DOHH2 (cell line): Measurements from ENCODE around the gene RALGAPB.

Experiments used
- H3F3A ChIP-seq: fragments of 200-600 bp; sonication (generic), shearing (Covaris generic); 2 replicates; pipeline ENCODE4 v1.6.0; 2016; ENCODE audit warnings: antibody characterized with exemption, mild to moderate bottlenecking; ENCODE audit not compliant: control insufficient read depth, insufficient read depth
- H3K27ac ChIP-seq: fragments of 200-600 bp; sonication (generic); 2 replicates; pipeline ENCODE4 v1.5.1; 2014; ENCODE audit warnings: low read depth, mild to moderate bottlenecking, low read length, moderate library complexity
- H3K27me3 ChIP-seq: fragments of 200-600 bp; sonication (generic); 2 replicates; pipeline ENCODE4 v1.6.1; 2014; ENCODE audit warnings: mild to moderate bottlenecking, low read length, mixed read lengths; ENCODE audit not compliant: control insufficient read depth
- H3K36me3 ChIP-seq: fragments of 200-600 bp; sonication (generic); 2 replicates; pipeline ENCODE4 v1.6.1; 2014; ENCODE audit warnings: mild to moderate bottlenecking, low read length, moderate library complexity, mixed read lengths; ENCODE audit not compliant: control insufficient read depth
- H3K4me1 ChIP-seq: fragments of 200-600 bp; sonication (generic); 2 replicates; pipeline ENCODE4 v1.6.1; 2014; ENCODE audit warnings: mild to moderate bottlenecking, low read length, mixed read lengths; ENCODE audit not compliant: control insufficient read depth
- H3K4me2 ChIP-seq: fragments of 200-600 bp; sonication (generic); 2 replicates; pipeline ENCODE4 v1.6.0; 2014; ENCODE audit warnings: mild to moderate bottlenecking, low read length, moderate library complexity
- H3K4me3 ChIP-seq: fragments of 200-600 bp; sonication (generic); 2 replicates; pipeline ENCODE4 v1.5.1; 2014; ENCODE audit warnings: mild to moderate bottlenecking, low read length, mixed read lengths
- H3K79me2 ChIP-seq: fragments of 200-600 bp; sonication (generic); 2 replicates; pipeline ENCODE4 v1.6.1; 2014; ENCODE audit warnings: mild to moderate bottlenecking, low read length, mixed read lengths; ENCODE audit not compliant: control insufficient read depth
- H3K9me2 ChIP-seq: fragments of 200-600 bp; sonication (generic); replicated peaks from 2 replicates; pipeline ENCODE4 v1.6.1; 2014; ENCODE audit warnings: mild to moderate bottlenecking, low read length, mixed read lengths; ENCODE audit not compliant: control insufficient read depth
- H3K9me3 ChIP-seq: fragments of 200-600 bp; sonication (generic); 2 replicates; pipeline ENCODE4 v1.6.1; 2014; ENCODE audit warnings: antibody characterized with exemption, low read length, mixed read lengths; ENCODE audit not compliant: control insufficient read depth, insufficient read depth
- H4K20me1 ChIP-seq: fragments of 200-600 bp; sonication (generic); 2 replicates; pipeline ENCODE4 v1.6.0; 2014; ENCODE audit warnings: low read depth, mild to moderate bottlenecking, antibody characterized with exemption, low read length, moderate library complexity; ENCODE audit not compliant: control insufficient read depth, insufficient read depth
- EZH2phosphoT487 ChIP-seq: fragments of 200-600 bp; sonication (generic); IDR thresholded peaks from 2 replicates; pipeline ENCODE4 v1.6.1; 2017; ENCODE audit warnings: borderline replicate concordance, mild to moderate bottlenecking, antibody characterized with exemption, low read length, moderate library complexity, mixed read lengths
- TF ChIP-seq, protein P1 (sequence below): fragments of 200-600 bp; sonication (generic); IDR thresholded peaks from one replicate; pipeline ENCODE4 v1.5.1; 2014; ENCODE audit warnings: antibody characterized with exemption, mild to moderate bottlenecking, low read depth, low read length; ENCODE audit not compliant: poor library complexity, severe bottlenecking

The RALGAPB gene

GRCh38 chr20:38603286-38603685 lies 130.6 kb downstream of the RALGAPB start:
- TF ChIP-seq EZH2phosphoT487, result no peak
- TF ChIP-seq, protein P1, sequence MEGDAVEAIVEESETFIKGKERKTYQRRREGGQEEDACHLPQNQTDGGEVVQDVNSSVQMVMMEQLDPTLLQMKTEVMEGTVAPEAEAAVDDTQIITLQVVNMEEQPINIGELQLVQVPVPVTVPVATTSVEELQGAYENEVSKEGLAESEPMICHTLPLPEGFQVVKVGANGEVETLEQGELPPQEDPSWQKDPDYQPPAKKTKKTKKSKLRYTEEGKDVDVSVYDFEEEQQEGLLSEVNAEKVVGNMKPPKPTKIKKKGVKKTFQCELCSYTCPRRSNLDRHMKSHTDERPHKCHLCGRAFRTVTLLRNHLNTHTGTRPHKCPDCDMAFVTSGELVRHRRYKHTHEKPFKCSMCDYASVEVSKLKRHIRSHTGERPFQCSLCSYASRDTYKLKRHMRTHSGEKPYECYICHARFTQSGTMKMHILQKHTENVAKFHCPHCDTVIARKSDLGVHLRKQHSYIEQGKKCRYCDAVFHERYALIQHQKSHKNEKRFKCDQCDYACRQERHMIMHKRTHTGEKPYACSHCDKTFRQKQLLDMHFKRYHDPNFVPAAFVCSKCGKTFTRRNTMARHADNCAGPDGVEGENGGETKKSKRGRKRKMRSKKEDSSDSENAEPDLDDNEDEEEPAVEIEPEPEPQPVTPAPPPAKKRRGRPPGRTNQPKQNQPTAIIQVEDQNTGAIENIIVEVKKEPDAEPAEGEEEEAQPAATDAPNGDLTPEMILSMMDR, result no peak
- peaks cover 66% of the 10 kb centered on the region for H3K27me3 ChIP-seq
- H4K20me1 ChIP-seq, result no peaks in the 10 kb centered on the region
- no peak overlapping the region for H3K4me3 ChIP-seq
- H3K79me2 ChIP-seq, result no peaks in the 10 kb centered on the region
- no peak overlapping the region for H3K27ac ChIP-seq
- no peaks in the 10 kb centered on the region for H3K9me2 ChIP-seq
- no peaks in the 10 kb centered on the region for H3F3A ChIP-seq
- no peaks in the 10 kb centered on the region for H3K9me3 ChIP-seq
- no peaks in the 10 kb centered on the region for H3K36me3 ChIP-seq
- peaks cover 13% of the 10 kb centered on the region for H3K4me1 ChIP-seq
- no peak overlapping the region for H3K4me2 ChIP-seq

DNA sequence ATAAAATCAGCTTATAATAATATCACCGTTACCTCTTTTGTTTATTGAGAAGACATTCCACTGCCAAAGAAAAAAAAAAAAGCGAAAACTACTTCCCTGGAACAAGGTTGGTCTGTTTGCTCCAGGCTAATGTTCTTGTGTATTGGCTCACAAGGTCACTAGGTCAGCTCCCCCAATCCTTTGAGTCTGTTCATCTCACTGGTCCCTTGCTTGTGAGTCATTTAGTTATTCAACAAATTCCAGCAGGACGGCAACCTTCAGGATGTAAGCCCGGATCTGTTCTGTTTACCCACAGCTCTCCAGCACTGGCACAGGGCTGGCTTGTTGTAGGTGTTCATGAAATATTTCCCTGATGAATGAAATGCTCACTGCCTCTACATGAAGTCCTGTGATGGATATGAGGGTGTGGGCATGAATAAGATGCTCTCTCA lies 132.2 kb downstream of the RALGAPB start:
- no peak for TF ChIP-seq EZH2phosphoT487
- TF ChIP-seq, protein P1, result no peak

DNA sequence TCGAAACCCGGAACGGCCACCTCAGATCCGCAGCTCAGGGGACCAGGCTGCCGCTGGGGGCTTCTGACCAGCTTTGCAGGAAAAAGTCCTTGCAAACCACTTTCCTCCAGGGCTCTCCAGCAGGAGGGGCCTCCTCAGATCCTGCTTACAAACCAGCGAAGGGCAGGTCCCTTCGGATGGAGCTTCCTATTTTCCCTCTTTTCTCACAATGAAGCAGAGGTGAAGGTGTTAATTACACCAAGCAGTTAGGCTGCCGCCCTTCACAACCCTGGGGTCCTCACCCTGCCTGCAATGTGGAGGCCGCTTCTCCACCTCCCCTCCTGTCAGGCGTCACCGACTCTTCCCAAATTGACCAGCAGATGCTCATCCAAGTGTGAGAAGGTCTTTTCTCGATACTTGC lies 134.7 kb downstream of the RALGAPB start:
- no peak overlapping the region for H3K4me2 ChIP-seq
- H3K79me2 ChIP-seq, result no peaks in the 10 kb centered on the region
- H4K20me1 ChIP-seq, result no peaks in the 10 kb centered on the region
- no peaks in the 10 kb centered on the region for H3K9me2 ChIP-seq
- H3K27me3 ChIP-seq, result peaks cover 32% of the 10 kb centered on the region
- H3K27ac ChIP-seq, result no peak overlapping the region
- H3K36me3 ChIP-seq, result no peaks in the 10 kb centered on the region
- H3K4me3 ChIP-seq, result no peak overlapping the region
- peaks cover 11% of the 10 kb centered on the region for H3K4me1 ChIP-seq
- no peak for TF ChIP-seq EZH2phosphoT487
- TF ChIP-seq, protein P1, result no peak
- no peaks in the 10 kb centered on the region for H3F3A ChIP-seq
- H3K9me3 ChIP-seq, result no peaks in the 10 kb centered on the region

More for the DNA sequence above, 132.2 kb downstream of the RALGAPB start:
- Histone ChIP-seq H4K20me1 (no peaks in the 10 kb centered on the region), H3K79me2 (no peaks in the 10 kb centered on the region), H3F3A (no peaks in the 10 kb centered on the region), H3K9me2 (no peaks in the 10 kb centered on the region), H3K36me3 (no peaks in the 10 kb centered on the region), H3K4me1 (peaks cover 17% of the 10 kb centered on the region), H3K27me3 (peaks cover 56% of the 10 kb centered on the region), H3K27ac (no peak overlapping the region), H3K4me3 (no peak overlapping the region), H3K4me2 (no peak overlapping the region), H3K9me3 (no peaks in the 10 kb centered on the region)
